HCT116 (cell line): ENCODE measurements around the gene LIMA1. TPM values are rescaled to one million over a fixed set of nuclear protein-coding genes. Genes with fewer than 3 reads are reported as not detected.

ENCODE experiments used
- ATAC-seq: fragments of 200-7000 bp; cut with Tn5 transposase; 2 replicates; pipeline ENCODE4 v1.9.1; 2020; ENCODE audit warnings: mild to moderate bottlenecking, moderate library complexity
- BruUV-seq: library from RNA; stranded (reverse); fragments of 400-500 nt; replicated peaks from 2 replicates; lab custom pipeline; 2021; lab: Mats Ljungman, UMichigan
- CTCF ChIA-PET: fragments of 300-600 bp; sonication (Branson Sonifier 250); formaldehyde crosslinking; loops from one replicate; lab custom pipeline; 2021; ENCODE audit warnings: antibody characterized with exemption; lab: Charles Lee
- POLR2A ChIA-PET: fragments of 300-600, 350-600 bp; sonication (Branson Sonifier 250); formaldehyde crosslinking; loops from one replicate; lab custom pipeline; 2021; ENCODE audit warnings: antibody characterized with exemption; lab: Charles Lee
- RAD21 ChIA-PET, 2 experiments: fragments of 300-600 bp; sonication (Branson Sonifier 250); formaldehyde crosslinking; loops; one replicate each; lab custom pipeline; 2023; ENCODE audit warnings: low total read pairs in 2 of 2; ENCODE audit not compliant: uncharacterized antibody in 2 of 2, unreplicated experiment in 2 of 2, low non-redundant PET in 1 of 2; lab: Charles Lee
- DNase-seq: peaks from one replicate; pipeline ENCODE4 v3.0.0-alpha.2; 2010; ENCODE audit warnings: low read depth, low spot score
- H2AFZ ChIP-seq: fragments of 200-600 bp; shearing (Covaris generic), sonication (generic); 2 replicates; pipeline ENCODE4 v1.6.1; 2017; ENCODE audit warnings: low read depth, mixed run types, mixed read lengths, antibody characterized with exemption, low read length; ENCODE audit not compliant: poor library complexity, severe bottlenecking
- H3K27ac ChIP-seq: 2 replicates; pipeline ENCODE4 v1.5.1; 2012; ENCODE audit warnings: low read depth, low read length
- H3K27me3 ChIP-seq: fragments of 200-600 bp; sonication (generic); 2 replicates; pipeline ENCODE4 v1.6.1; 2016; ENCODE audit warnings: mixed run types, low read length, mixed read lengths; ENCODE audit not compliant: insufficient read depth
- H3K36me3 ChIP-seq, 2 experiments: fragments of 200-500 bp in 1 of 2; fragments of 200-600 bp in 1 of 2; sonication (Bioruptor generic) in 1 of 2; sonication (generic) in 1 of 2; 2 replicates each; pipeline versions ENCODE4 v1.5.1 to v1.6.1; 2014 to 2016; ENCODE audit warnings: low read length in 2 of 2, inconsistent platforms in 1 of 2, mixed read lengths in 1 of 2, mixed run types in 1 of 2; ENCODE audit not compliant: insufficient read depth in 2 of 2, control insufficient read depth in 1 of 2
- H3K4me1 ChIP-seq, 2 experiments: fragments of 200-600 bp in 1 of 2; sonication (generic) in 1 of 2; 2 replicates each; pipeline versions ENCODE4 v1.5.1 to v1.6.1; 2012 to 2017; ENCODE audit warnings: low read length in 2 of 2, inconsistent platforms in 1 of 2, mild to moderate bottlenecking in 1 of 2, mixed read lengths in 1 of 2, mixed run types in 1 of 2, moderate library complexity in 1 of 2; ENCODE audit not compliant: insufficient read depth in 2 of 2, control insufficient read depth in 1 of 2
- H3K4me2 ChIP-seq: fragments of 200-600 bp; sonication (generic); 2 replicates; pipeline ENCODE4 v1.6.1; 2017; ENCODE audit warnings: mixed run types, low read length, mixed read lengths
- H3K4me3 ChIP-seq, 2 experiments: fragments of 200-600 bp in 1 of 2; sonication (generic) in 1 of 2; replicated peaks in 1 of 2; 2 replicates each; pipeline ENCODE4 v1.5.1; 2011 to 2016; ENCODE audit warnings: low read length in 2 of 2, control low read depth in 1 of 2, low read depth in 1 of 2, mild to moderate bottlenecking in 1 of 2, mixed read lengths in 1 of 2, mixed run types in 1 of 2
- H3K79me2 ChIP-seq: fragments of 200-600 bp; sonication (generic); 2 replicates; pipeline ENCODE4 v1.6.1; 2017; ENCODE audit warnings: mild to moderate bottlenecking, mixed run types, low read length, moderate library complexity, mixed read lengths; ENCODE audit not compliant: insufficient read depth
- H3K9ac ChIP-seq: fragments of 200-600 bp; sonication (generic); 2 replicates; pipeline ENCODE4 v1.6.1; 2016; ENCODE audit warnings: low read length, mixed read lengths
- H3K9me2 ChIP-seq: fragments of 200-600 bp; sonication (generic), shearing (Covaris generic); 2 replicates; pipeline ENCODE4 v1.6.1; 2017; ENCODE audit warnings: mixed run types, mild to moderate bottlenecking, moderate library complexity; ENCODE audit not compliant: insufficient read depth
- H3K9me3 ChIP-seq, 2 experiments: fragments of 200-500 bp in 1 of 2; fragments of 200-600 bp in 1 of 2; sonication (Bioruptor generic) in 1 of 2; sonication (generic) in 1 of 2; 2 replicates each; pipeline ENCODE4 v1.6.1; 2014 to 2017; ENCODE audit warnings: low read length in 2 of 2, mixed read lengths in 2 of 2, inconsistent platforms in 1 of 2, low read depth in 1 of 2, mild to moderate bottlenecking in 1 of 2, mixed run types in 1 of 2, moderate library complexity in 1 of 2; ENCODE audit not compliant: control insufficient read depth in 1 of 2, insufficient read depth in 1 of 2
- H4K20me1 ChIP-seq: fragments of 200-600 bp; sonication (generic), shearing (Covaris generic); 2 replicates; pipeline ENCODE4 v1.6.1; 2017; ENCODE audit warnings: mixed run types, mild to moderate bottlenecking, moderate library complexity; ENCODE audit not compliant: insufficient read depth
- EGR1 ChIP-seq: IDR thresholded peaks from 2 replicates; pipeline ENCODE4 v1.6.1; 2012; ENCODE audit warnings: low read depth
- FOSL1 ChIP-seq: IDR thresholded peaks from 2 replicates; pipeline ENCODE4 v1.6.1; 2012; ENCODE audit warnings: low read depth
- POLR2AphosphoS5 ChIP-seq: IDR thresholded peaks from 2 replicates; pipeline ENCODE4 v1.6.1; 2011; ENCODE audit warnings: mild to moderate bottlenecking, low read depth, low read length, moderate library complexity
- SP1 ChIP-seq: IDR thresholded peaks from 2 replicates; pipeline ENCODE4 v1.6.1; 2012; ENCODE audit warnings: low read depth
- ZFX ChIP-seq: fragments of 450-650 bp; IDR thresholded peaks from 2 replicates; pipeline ENCODE4 v1.6.1; 2017
- ZNF274 ChIP-seq: fragments of 200-500 bp; sonication (Bioruptor generic); IDR thresholded peaks from 2 replicates; pipeline ENCODE4 v1.6.1; 2014; ENCODE audit warnings: mild to moderate bottlenecking, low read depth, low read length, inconsistent platforms
- intact Hi-C: fragments of 100-400 bp; cut with micrococcal nuclease; formaldehyde crosslinking; loops from 2 replicates; pipeline ENCODE4 v1.10.0; 2022
- total RNA-seq: library from RNA; stranded (reverse); gene quantifications from one replicate; pipeline ENCODE4 v1.2.1, GENCODE V29; 2021; ENCODE audit not compliant: unreplicated experiment
- TF ChIP-seq, protein P1 (sequence below): IDR thresholded peaks from 2 replicates; pipeline ENCODE4 v1.6.1; 2012
- TF ChIP-seq, protein P2 (sequence below), 3 experiments: fragments of 200-600 bp in 1 of 3; sonication (generic) in 1 of 3; IDR thresholded peaks in 2 of 3; conservative IDR thresholded peaks in 1 of 3; 2 replicates each; pipeline ENCODE4 v1.5.1; 2012 to 2017; ENCODE audit warnings: low read depth in 2 of 3, low read length in 2 of 3, antibody characterized with exemption in 1 of 3, borderline replicate concordance in 1 of 3, control low read depth in 1 of 3, mild to moderate bottlenecking in 1 of 3, mixed read lengths in 1 of 3, mixed run types in 1 of 3, moderate library complexity in 1 of 3; ENCODE audit not compliant: insufficient read depth in 1 of 3
- TF ChIP-seq, protein P3 (sequence below): IDR thresholded peaks from 2 replicates; pipeline ENCODE4 v1.6.1; 2012; ENCODE audit warnings: low read depth

LIMA1 gene
- total RNA-seq, 1 experiment from 2014 or later = 79.6 TPM

DNA sequence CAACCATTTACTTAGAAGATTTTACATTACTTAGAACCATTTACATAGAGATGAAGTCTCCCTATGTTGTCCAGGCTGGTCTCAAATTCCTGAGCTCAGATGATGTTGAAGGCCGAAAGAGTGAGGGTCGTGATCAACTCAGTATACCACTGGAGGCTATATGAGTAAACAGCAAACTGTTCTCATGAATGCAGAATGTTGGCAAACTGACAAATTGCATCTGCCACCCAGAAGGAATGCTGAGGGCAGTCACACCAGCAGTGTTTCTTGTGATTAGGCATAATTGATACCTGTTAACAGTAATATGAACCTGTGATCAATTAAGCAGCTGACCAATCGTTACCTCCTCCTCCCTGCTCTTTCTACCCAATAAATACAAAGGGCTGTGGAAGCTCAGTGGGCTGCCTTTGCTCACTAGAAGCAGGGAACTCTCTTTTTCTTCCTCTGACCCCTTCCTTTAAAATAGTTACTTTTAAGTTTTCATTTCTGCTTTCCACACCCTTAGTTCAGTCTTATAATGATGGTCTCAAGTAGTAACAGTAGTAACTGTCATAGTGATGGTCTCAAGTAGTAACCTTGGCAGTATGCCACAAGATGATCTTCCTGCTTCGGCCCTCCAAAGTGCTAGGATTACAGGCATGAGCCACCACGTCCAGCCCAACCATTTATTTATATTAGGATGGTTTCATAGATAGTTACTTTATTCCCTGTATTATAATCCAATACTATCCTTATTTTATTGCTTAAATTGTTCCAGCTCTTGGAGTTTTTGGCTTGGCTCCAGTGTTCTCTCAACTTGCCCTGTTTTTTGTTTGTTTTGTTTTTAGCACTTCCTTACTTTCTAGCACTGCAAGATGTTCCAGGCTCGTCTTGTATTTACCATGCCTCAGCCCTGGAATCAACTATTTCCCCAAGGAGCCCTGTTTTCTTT is 25.8 kb downstream of the LIMA1 start:
- no peaks in the 10 kb centered on the region for H3K9me3 ChIP-seq
- H3K36me3 ChIP-seq = no peaks in the 10 kb centered on the region
- H3K27ac ChIP-seq = peak overlapping the region; percentile 59
- ATAC-seq = peak; percentile 13
- CTCF ChIA-PET = interaction anchor here (1.6 kb wide), 1 partner anchor 35 kb away, joined by 3 read pairs; no protein-coding TSS in a partner anchor
- intact Hi-C loops = no loop called here
- peak overlapping the region in 1 of 2 experiments; percentile 17; a peak in 2 of 4 replicates for H3K4me3 ChIP-seq
- no peaks in the 10 kb centered on the region for H3K27me3 ChIP-seq
- peaks cover 86 to 98% of the 10 kb centered on the region in 2 experiments for H3K4me1 ChIP-seq
- BruUV-seq = TSS peak; percentile 60
- H3K4me2 ChIP-seq = peak overlapping the region; percentile 72
- no peaks in the 10 kb centered on the region for H3K9me2 ChIP-seq
- H4K20me1 ChIP-seq = no peaks in the 10 kb centered on the region
- POLR2A ChIA-PET = interaction anchor here (1.6 kb wide), 1 partner anchor 26 kb away, joined by 4 read pairs; the partner anchor contains the start of gene LIMA1
- RAD21 ChIA-PET = interaction anchor here in 1 of 2 experiments (1.4 kb wide), 1 partner anchor 57 kb away, joined by 3 read pairs; no protein-coding TSS in a partner anchor
- H3K9ac ChIP-seq = peak overlapping the region; percentile 56
- TF ChIP-seq EGR1 = no peak
- TF ChIP-seq, protein P1, sequence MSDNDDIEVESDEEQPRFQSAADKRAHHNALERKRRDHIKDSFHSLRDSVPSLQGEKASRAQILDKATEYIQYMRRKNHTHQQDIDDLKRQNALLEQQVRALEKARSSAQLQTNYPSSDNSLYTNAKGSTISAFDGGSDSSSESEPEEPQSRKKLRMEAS = peak; percentile 7; the same call in 1 of the 2 replicates
- 0 out of 2 replicates have a peak, but pooled peaks have one; percentile 4 for TF ChIP-seq SP1
- 0 out of 2 replicates have a peak, but pooled peaks have one; percentile 4 for TF ChIP-seq FOSL1
- H2AFZ ChIP-seq = peak overlapping the region; percentile 33
- H3K79me2 ChIP-seq = peaks cover 7% of the 10 kb centered on the region; the same call in 1 of the 2 replicates
- no peak for DNase-seq

DNA sequence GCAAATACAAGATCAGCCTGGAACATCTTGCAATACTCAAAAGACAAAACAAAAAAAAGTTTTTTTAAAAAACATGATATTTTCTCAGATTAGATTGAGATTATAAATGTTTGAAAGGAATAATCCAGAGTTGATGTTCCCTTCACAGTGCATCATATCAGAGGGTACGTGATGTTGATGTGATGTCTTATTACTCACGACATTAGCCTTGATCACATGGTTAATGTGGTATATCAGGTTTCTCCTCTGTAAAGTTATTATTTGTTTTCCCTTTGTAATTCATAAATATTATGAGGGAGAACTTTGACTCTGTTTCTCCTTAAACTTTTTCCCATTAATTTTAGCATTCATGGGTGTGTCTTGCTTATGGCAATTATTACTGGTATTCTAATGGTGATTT is 26.6 kb downstream of the LIMA1 start:
- peak overlapping the region; percentile 59; the same call in 1 of the 2 replicates for H3K27ac ChIP-seq
- intact Hi-C loops = no loop called here
- H3K4me2 ChIP-seq = peak overlapping the region; percentile 72
- TF ChIP-seq POLR2AphosphoS5 = no peak
- TF ChIP-seq ZNF274 = no peak
- TF ChIP-seq, protein P2, sequence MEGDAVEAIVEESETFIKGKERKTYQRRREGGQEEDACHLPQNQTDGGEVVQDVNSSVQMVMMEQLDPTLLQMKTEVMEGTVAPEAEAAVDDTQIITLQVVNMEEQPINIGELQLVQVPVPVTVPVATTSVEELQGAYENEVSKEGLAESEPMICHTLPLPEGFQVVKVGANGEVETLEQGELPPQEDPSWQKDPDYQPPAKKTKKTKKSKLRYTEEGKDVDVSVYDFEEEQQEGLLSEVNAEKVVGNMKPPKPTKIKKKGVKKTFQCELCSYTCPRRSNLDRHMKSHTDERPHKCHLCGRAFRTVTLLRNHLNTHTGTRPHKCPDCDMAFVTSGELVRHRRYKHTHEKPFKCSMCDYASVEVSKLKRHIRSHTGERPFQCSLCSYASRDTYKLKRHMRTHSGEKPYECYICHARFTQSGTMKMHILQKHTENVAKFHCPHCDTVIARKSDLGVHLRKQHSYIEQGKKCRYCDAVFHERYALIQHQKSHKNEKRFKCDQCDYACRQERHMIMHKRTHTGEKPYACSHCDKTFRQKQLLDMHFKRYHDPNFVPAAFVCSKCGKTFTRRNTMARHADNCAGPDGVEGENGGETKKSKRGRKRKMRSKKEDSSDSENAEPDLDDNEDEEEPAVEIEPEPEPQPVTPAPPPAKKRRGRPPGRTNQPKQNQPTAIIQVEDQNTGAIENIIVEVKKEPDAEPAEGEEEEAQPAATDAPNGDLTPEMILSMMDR (IDR thresholded peaks at IDR 0.05 in 2 of 3, conservative IDR thresholded peaks at IDR 0.05 in 1 of 3; ENCODE audit: borderline replicate concordance in 1 of 3, insufficient read depth in 1 of 3, low read depth in 2 of 3, low read length in 2 of 3) = no peak
- TF ChIP-seq, protein P3, sequence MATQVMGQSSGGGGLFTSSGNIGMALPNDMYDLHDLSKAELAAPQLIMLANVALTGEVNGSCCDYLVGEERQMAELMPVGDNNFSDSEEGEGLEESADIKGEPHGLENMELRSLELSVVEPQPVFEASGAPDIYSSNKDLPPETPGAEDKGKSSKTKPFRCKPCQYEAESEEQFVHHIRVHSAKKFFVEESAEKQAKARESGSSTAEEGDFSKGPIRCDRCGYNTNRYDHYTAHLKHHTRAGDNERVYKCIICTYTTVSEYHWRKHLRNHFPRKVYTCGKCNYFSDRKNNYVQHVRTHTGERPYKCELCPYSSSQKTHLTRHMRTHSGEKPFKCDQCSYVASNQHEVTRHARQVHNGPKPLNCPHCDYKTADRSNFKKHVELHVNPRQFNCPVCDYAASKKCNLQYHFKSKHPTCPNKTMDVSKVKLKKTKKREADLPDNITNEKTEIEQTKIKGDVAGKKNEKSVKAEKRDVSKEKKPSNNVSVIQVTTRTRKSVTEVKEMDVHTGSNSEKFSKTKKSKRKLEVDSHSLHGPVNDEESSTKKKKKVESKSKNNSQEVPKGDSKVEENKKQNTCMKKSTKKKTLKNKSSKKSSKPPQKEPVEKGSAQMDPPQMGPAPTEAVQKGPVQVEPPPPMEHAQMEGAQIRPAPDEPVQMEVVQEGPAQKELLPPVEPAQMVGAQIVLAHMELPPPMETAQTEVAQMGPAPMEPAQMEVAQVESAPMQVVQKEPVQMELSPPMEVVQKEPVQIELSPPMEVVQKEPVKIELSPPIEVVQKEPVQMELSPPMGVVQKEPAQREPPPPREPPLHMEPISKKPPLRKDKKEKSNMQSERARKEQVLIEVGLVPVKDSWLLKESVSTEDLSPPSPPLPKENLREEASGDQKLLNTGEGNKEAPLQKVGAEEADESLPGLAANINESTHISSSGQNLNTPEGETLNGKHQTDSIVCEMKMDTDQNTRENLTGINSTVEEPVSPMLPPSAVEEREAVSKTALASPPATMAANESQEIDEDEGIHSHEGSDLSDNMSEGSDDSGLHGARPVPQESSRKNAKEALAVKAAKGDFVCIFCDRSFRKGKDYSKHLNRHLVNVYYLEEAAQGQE = no peak
- TF ChIP-seq ZFX = no peak

More for the DNA sequence above, 26.6 kb downstream of the LIMA1 start:
- Histone ChIP-seq H3K9me2 (no peaks in the 10 kb centered on the region), H3K4me1 (peaks cover 87 to 99% of the 10 kb centered on the region in 2 experiments), H2AFZ (no peak overlapping the region), H3K27me3 (no peaks in the 10 kb centered on the region), H3K79me2 (peaks cover 7% of the 10 kb centered on the region; the same call in 1 of the 2 replicates), H4K20me1 (no peaks in the 10 kb centered on the region), H3K4me3 (peak overlapping the region in 1 of 2 experiments; percentile 17; a peak in 1 of 4 replicates), H3K36me3 (no peaks in the 10 kb centered on the region), H3K9ac (peak overlapping the region; percentile 56), H3K9me3 (no peaks in the 10 kb centered on the region)
- no TSS peak for BruUV-seq
- DNase-seq (no peak), ATAC-seq (no peak)
- RAD21 ChIA-PET = interaction anchor here in 1 of 2 experiments (1.4 kb wide), 1 partner anchor 58 kb away, joined by 3 read pairs; no protein-coding TSS in a partner anchor
- POLR2A ChIA-PET = no interaction called here
- CTCF ChIA-PET = no interaction called here
